Calu3 (cell line): ENCODE results near the gene SGSM1. TPM values are rescaled to one million over a fixed set of nuclear protein-coding genes. Genes with fewer than 3 reads are reported as not detected.

Experiments
- BruUV-seq: library from RNA; stranded (reverse); fragments of 400-500 nt; replicated peaks from 2 replicates; lab custom pipeline; 2021; lab: Mats Ljungman, UMichigan
- CTCF ChIA-PET: fragments of 300-600 bp; sonication (Branson Sonifier 250); formaldehyde crosslinking; loops from one replicate; lab custom pipeline; 2022; ENCODE audit warnings: antibody characterized with exemption; lab: Charles Lee
- DNase-seq: peaks from one replicate; pipeline ENCODE4 v3.0.0; 2022
- H3K27ac Mint-ChIP-seq: one replicate; pipeline ENCODE4 v1.8.0; 2022; ENCODE audit warnings: mixed read lengths; ENCODE audit not compliant: unreplicated experiment
- H3K27me3 Mint-ChIP-seq: one replicate; pipeline ENCODE4 v1.8.0; 2022; ENCODE audit warnings: mixed read lengths; ENCODE audit not compliant: unreplicated experiment
- H3K36me3 Mint-ChIP-seq: one replicate; pipeline ENCODE4 v1.8.0; 2022; ENCODE audit warnings: mild to moderate bottlenecking, moderate library complexity, mixed read lengths; ENCODE audit not compliant: insufficient read depth, unreplicated experiment
- H3K4me1 Mint-ChIP-seq: one replicate; pipeline ENCODE4 v1.8.0; 2022; ENCODE audit warnings: mild to moderate bottlenecking, low read depth, mixed read lengths; ENCODE audit not compliant: unreplicated experiment
- H3K4me3 Mint-ChIP-seq: one replicate; pipeline ENCODE4 v1.8.0; 2022; ENCODE audit warnings: mild to moderate bottlenecking, low read depth, moderate library complexity, mixed read lengths; ENCODE audit not compliant: unreplicated experiment
- H3K9me3 Mint-ChIP-seq: one replicate; pipeline ENCODE4 v1.8.0; 2022; ENCODE audit warnings: low read depth, mixed read lengths; ENCODE audit not compliant: unreplicated experiment
- CTCF ChIP-seq: fragments of 200-600 bp; IDR thresholded peaks from one replicate; pipeline ENCODE4 v1.8.0; 2022; ENCODE audit warnings: antibody characterized with exemption; ENCODE audit not compliant: unreplicated experiment
- intact Hi-C: fragments of 100-400 bp; cut with micrococcal nuclease; formaldehyde crosslinking; loops from one replicate; pipeline ENCODE4 v1.10.0; 2022; ENCODE audit not compliant: unreplicated experiment
- total RNA-seq: library from RNA; stranded (reverse); gene quantifications from 2 replicates; pipeline ENCODE4 v1.2.3, GENCODE V29; 2022

The SGSM1 gene
- total RNA-seq, 1 experiment from 2014 or later = 0.07 TPM

- Mint-ChIP-seq H3K4me1 (no peaks in the 10 kb centered on the region), H3K27me3 (peaks cover 93% of the 10 kb centered on the region), H3K9me3 (no peaks in the 10 kb centered on the region), H3K36me3 (no peaks in the 10 kb centered on the region), H3K27ac (no peak overlapping the region), H3K4me3 (no peak overlapping the region)
- TF ChIP-seq CTCF = no peak
- intact Hi-C loops = no loop called here
- no TSS peak for BruUV-seq
- peak; percentile 12 for DNase-seq
- CTCF ChIA-PET = interaction anchor here (0.6 to 0.7 kb wide), 2 partner anchors 15 to 63 kb away, joined by 3 to 4 read pairs; no protein-coding TSS in a partner anchor
Measured at GRCh38 chr22:24845041-24845898, 39.3 kb downstream of the SGSM1 start.

- no peaks in the 10 kb centered on the region for H3K9me3 Mint-ChIP-seq
- H3K27me3 Mint-ChIP-seq = peaks cover 81% of the 10 kb centered on the region
- H3K4me1 Mint-ChIP-seq = no peaks in the 10 kb centered on the region
- H3K36me3 Mint-ChIP-seq = no peaks in the 10 kb centered on the region
- H3K27ac Mint-ChIP-seq = no peak overlapping the region
- BruUV-seq = no TSS peak
- no peak overlapping the region for H3K4me3 Mint-ChIP-seq
- CTCF ChIA-PET = interaction anchor here (5.3 kb wide), 1 partner anchor 78 kb away, joined by 31 read pairs; no protein-coding TSS in a partner anchor
- intact Hi-C loops = no loop called here
- DNase-seq = no peak
- TF ChIP-seq CTCF = no peak
Measured at GRCh38 chr22:24847490-24847889, 41.5 kb downstream of the SGSM1 start.

GRCh38 chr22:24848559-24849168 lies 42.7 kb downstream of the SGSM1 start:
- BruUV-seq = no TSS peak
- Mint-ChIP-seq H3K27ac (no peak overlapping the region), H3K4me1 (no peaks in the 10 kb centered on the region), H3K9me3 (no peaks in the 10 kb centered on the region), H3K36me3 (no peaks in the 10 kb centered on the region), H3K4me3 (no peak overlapping the region), H3K27me3 (peaks cover 70% of the 10 kb centered on the region)
- no peak for DNase-seq
- CTCF ChIA-PET = interaction anchor here (5.3 kb wide), 1 partner anchor 79 kb away, joined by 31 read pairs; no protein-coding TSS in a partner anchor
- TF ChIP-seq CTCF = no peak
- intact Hi-C loops = no loop called here

- TF ChIP-seq CTCF = no peak
- Mint-ChIP-seq H3K4me1 (no peaks in the 10 kb centered on the region), H3K9me3 (no peaks in the 10 kb centered on the region), H3K27me3 (peaks cover 55% of the 10 kb centered on the region), H3K36me3 (no peaks in the 10 kb centered on the region), H3K27ac (no peak overlapping the region), H3K4me3 (no peak overlapping the region)
- no peak for DNase-seq
- no TSS peak for BruUV-seq
- CTCF ChIA-PET = no interaction called here
- intact Hi-C loops = no loop called here
Measured at GRCh38 chr22:24855794-24856193, 49.8 kb downstream of the SGSM1 start.
